ENCODE measurements around the gene EN2.

- TF ChIP-seq, protein P1, sequence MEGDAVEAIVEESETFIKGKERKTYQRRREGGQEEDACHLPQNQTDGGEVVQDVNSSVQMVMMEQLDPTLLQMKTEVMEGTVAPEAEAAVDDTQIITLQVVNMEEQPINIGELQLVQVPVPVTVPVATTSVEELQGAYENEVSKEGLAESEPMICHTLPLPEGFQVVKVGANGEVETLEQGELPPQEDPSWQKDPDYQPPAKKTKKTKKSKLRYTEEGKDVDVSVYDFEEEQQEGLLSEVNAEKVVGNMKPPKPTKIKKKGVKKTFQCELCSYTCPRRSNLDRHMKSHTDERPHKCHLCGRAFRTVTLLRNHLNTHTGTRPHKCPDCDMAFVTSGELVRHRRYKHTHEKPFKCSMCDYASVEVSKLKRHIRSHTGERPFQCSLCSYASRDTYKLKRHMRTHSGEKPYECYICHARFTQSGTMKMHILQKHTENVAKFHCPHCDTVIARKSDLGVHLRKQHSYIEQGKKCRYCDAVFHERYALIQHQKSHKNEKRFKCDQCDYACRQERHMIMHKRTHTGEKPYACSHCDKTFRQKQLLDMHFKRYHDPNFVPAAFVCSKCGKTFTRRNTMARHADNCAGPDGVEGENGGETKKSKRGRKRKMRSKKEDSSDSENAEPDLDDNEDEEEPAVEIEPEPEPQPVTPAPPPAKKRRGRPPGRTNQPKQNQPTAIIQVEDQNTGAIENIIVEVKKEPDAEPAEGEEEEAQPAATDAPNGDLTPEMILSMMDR (IDR thresholded peaks at IDR 0.05), result no peak
- no peak for TF ChIP-seq POLR2A (IDR thresholded peaks at IDR 0.05)
Measured at GRCh38 chr7:155429651-155430050, 28.3 kb upstream of the EN2 start.

Data from uterus (tissue), 2 donors.